C4-2B (cell line): Measurements from ENCODE around the gene TEX36.
"Not testable (repeated sequence)": the region's sequence is repeated elsewhere in the genome, so short reads cannot be mapped to it uniquely, and the experiment has no call there.

Experiments
- H3K27ac ChIP-seq: fragments of 450-650 bp; 2 replicates; pipeline ENCODE4 v1.5.1; 2017
- ZFX ChIP-seq: fragments of 450-650 bp; IDR thresholded peaks from 2 replicates; pipeline ENCODE4 v1.6.1; 2017
- TF ChIP-seq, protein P1 (sequence below): fragments of 450-650 bp; conservative IDR thresholded peaks from 2 replicates; pipeline ENCODE4 v1.5.1; 2017; ENCODE audit warnings: mild to moderate bottlenecking

TEX36 gene

DNA sequence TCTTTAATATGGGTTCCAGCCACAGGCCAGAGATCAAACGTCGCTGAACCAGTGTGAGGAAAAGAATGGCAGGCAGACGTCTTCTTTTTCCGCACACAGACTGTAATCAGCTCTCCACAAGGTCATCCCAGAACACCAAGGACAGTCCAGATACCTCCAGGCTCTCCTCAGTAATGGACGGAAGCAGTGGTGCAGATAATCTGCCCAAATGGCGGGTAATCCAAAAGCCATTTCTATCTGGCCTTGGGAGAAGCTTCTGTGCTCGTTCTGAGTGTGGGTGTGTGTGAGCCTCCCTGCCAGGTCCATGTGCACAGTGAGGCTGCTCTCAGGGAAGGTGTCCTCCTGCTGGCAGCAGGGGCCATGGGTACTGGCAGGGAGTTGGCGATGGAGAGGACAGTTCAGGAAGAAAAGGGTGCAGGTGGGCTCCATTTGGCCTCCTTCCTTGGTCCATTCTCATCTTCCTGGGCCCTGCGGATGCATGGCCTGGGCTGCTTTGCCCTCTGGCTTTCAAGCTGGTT, 15.6 kb upstream of the TEX36 start:
- 0 out of 2 replicates have a peak overlapping the region, but pooled peaks have one; percentile 0 for H3K27ac ChIP-seq
- TF ChIP-seq ZFX, result no peak
- TF ChIP-seq, protein P1, sequence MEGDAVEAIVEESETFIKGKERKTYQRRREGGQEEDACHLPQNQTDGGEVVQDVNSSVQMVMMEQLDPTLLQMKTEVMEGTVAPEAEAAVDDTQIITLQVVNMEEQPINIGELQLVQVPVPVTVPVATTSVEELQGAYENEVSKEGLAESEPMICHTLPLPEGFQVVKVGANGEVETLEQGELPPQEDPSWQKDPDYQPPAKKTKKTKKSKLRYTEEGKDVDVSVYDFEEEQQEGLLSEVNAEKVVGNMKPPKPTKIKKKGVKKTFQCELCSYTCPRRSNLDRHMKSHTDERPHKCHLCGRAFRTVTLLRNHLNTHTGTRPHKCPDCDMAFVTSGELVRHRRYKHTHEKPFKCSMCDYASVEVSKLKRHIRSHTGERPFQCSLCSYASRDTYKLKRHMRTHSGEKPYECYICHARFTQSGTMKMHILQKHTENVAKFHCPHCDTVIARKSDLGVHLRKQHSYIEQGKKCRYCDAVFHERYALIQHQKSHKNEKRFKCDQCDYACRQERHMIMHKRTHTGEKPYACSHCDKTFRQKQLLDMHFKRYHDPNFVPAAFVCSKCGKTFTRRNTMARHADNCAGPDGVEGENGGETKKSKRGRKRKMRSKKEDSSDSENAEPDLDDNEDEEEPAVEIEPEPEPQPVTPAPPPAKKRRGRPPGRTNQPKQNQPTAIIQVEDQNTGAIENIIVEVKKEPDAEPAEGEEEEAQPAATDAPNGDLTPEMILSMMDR, result no peak

DNA sequence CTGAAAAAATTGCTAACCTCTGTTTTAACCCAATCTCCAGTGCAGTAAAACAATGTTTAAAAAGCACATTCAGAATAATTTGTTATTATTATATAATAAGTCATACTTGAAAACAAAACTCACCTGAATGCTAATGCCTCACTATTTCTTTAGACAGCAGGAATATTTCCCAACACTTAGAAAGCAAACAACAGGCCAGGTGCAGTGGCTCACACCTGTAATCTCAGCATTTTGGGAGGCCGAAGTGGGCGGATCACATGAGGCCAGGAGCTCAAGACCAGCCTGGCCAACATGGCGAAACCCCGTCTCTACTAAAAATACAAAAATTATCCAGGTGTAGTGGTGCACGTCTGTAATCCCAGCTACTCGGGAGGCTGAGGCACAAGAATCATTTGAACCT, 13.9 kb upstream of the TEX36 start:
- H3K27ac ChIP-seq, result not testable (repeated sequence)

DNA sequence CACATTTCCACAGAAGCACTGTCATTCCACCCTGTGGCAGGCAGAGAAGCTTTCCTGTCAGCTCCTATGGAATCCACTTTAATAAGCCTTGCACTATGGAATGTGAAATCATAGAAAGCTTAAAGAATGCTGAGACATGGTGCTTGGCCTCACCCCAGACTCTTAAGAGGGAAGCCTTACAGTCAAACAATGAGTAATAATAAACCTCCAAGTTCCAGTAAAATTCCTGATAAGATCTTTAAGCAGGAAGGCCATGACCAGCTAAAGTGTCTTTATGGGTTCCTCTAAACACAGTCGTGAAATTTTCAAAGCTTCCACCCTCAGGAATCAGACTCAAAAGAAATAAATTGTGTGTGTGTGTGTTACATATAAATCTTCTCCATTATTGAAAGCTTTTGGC, 11.9 kb upstream of the TEX36 start:
- TF ChIP-seq, protein P1, result no peak; the same call in 1 of the 2 replicates
- TF ChIP-seq ZFX, result no peak
- peak overlapping the region; percentile 96 for H3K27ac ChIP-seq

DNA sequence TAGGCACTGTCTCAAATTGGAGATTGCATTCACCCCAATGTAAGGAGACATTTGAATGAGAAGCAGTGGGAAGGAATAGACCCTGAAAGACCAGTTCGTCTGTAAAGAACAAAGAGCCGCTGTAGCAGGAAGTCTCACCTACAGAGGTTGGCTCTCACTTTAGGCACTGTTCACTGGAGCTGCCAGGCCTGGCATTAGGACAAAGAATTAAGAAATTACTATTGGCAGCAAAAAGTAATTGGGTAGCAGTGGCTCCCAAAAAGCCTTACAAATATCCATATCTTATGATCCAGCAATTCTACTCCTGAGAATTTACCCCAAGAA, 10.5 kb upstream of the TEX36 start:
- TF ChIP-seq, protein P1, result no peak
- no peak for TF ChIP-seq ZFX
- peak overlapping the region; percentile 30; the same call in 1 of the 2 replicates for H3K27ac ChIP-seq

DNA sequence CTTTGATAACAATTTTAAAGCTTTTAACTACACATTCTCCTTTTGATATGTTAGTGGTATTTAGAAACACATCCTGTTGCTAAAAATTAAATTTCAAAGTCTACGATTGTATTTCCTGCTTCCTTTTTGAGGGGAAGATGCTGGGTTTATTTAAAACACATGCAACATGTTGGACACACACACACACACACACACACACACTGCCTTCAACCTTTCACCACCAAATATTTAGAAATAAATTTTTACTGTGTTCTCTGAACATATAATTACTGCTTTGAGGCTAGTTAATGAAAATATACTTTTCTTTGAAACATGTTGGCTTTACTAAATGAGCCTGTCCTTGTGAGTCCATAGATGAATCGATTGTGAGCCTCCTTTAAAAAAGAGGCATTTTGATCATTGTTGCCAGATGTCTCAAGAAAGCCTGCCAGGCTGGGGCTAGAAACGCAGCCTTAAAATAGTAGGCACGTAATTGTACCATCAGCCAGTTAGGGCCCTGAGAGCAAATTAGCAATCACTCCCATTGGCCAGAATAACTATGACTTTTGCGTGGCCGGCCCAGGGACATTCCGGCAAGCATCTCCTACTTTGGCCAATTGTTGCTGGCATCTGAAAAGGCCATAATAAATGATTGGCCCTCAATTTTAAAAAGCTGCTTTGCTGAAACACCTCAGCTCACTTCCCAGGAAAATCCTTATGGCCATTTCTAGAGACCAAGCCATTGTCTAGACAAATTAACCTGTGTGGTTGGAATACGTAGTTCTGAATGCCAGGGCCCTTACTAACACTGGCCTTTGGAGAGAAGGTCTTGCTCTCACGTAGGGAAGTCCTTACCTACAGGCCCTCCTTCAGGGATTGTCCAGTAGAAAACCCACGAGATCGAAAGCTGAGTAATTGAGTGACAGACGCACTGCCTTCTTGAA, 9.9 kb upstream of the TEX36 start:
- TF ChIP-seq ZFX, result no peak
- TF ChIP-seq, protein P1, result no peak
- H3K27ac ChIP-seq, result peak overlapping the region; percentile 30; the same call in 1 of the 2 replicates

DNA sequence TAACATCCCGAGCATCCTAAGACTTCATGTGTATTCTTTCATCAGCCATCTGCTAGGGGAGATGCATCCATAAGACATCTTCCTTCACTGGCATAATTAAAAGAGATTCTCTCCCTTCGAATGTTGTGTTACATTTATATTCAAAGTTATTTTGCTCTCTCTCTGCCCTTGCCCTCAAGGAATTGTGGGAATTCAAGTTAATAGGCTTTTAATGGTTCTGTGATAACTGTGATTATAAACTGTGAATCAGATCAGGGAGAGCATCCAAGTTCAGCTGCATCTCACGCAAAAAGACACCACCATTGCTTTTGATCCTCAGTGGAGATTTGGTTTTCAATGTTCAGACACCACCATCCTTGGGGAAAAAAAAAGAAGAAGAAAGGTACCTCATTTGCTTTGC, 9.2 kb upstream of the TEX36 start:
- H3K27ac ChIP-seq, result no peak overlapping the region; the same call in 1 of the 2 replicates
- no peak for TF ChIP-seq ZFX
- TF ChIP-seq, protein P1, result no peak

DNA sequence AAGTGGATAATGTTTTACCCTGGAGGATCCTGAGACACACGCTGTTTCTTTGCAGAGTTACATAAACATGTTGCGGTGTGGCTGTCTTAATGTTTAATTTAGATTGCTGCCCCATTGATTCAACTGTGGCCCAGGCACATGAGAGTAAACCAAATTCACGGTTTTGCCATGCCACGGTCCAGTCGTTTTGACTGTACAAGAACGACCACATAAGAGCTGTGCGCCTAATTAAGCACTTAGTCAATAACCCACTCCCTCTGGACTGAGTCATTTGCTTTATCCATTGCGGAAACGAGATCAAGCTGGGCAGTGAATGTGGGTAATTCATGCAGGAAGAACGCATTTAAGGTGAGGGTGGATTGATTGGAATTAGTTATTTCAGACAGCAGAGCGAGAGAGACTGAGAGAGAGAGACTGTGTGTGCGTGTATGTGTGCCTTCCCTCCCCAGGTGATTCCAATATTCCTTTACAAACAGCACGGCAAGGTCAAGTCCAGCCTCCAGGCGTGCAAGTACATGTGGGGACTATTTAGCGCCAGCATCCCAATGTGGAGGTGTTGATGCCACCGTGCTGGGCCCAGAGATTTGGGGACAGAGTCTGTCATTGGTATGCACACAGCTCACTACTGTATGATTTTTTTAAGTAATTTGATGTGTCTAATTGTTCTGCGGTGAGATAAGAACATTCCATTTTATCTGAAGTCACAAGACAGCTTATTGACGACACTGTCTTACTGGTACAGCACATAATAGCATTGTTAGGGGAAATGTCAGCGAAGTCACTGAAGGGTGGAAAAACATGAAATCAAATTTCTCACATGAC, 8.4 kb upstream of the TEX36 start:
- H3K27ac ChIP-seq, result peak overlapping the region; percentile 65
- TF ChIP-seq ZFX, result no peak
- TF ChIP-seq, protein P1, result no peak
